A549 (cell line): Measurements from ENCODE around the gene FGGY. TPM values are rescaled to one million over a fixed set of nuclear protein-coding genes. Genes with fewer than 3 reads are reported as not detected.

Experiments used
- ATAC-seq, 2 experiments: fragments of 200-7000 bp in 1 of 2; fragments of >200 bp in 1 of 2; cut with Nextera tagmentation in 1 of 2; cut with Tn5 transposase in 1 of 2; 3 replicates each; pipeline versions ENCODE4 v1.8.0 to v1.9.1; 2018 to 2020; ENCODE audit warnings: mild to moderate bottlenecking in 1 of 2, moderate library complexity in 1 of 2
- CTCF ChIA-PET: fragments of 300-600 bp; sonication (Branson Sonifier 250); formaldehyde crosslinking; extraction: SDS; loops from one replicate; lab custom pipeline; 2021; ENCODE audit warnings: antibody characterized with exemption, inconsistent platforms; lab: Yijun Ruan, JAX
- POLR2A ChIA-PET: fragments of 350-600 bp; formaldehyde crosslinking; extraction: SDS; loops from one replicate; lab custom pipeline; 2021; ENCODE audit warnings: antibody characterized with exemption, inconsistent platforms; lab: Yijun Ruan, JAX
- DNase-seq, 2 experiments: peaks; one replicate each; pipeline versions ENCODE4 v3.0.0 to v3.0.0-alpha.2; 2011 to 2016; ENCODE audit warnings: low read depth in 1 of 2, low spot score in 1 of 2
- FAIRE-seq: peaks from 2 replicates; lab custom pipeline; 2011; peaks lifted over from hg19 to GRCh38; lab: Jason Lieb, UNC
- H3K27ac ChIP-seq, 2 experiments: fragments of >200 bp; sonication (Bioruptor Twin); formaldehyde crosslinking; 3 replicates each; pipeline ENCODE4 v1.5.1; 2016 to 2017
- H3K4me1 ChIP-seq: fragments of >200 bp; sonication (Bioruptor Twin); formaldehyde crosslinking; 3 replicates; pipeline ENCODE4 v1.6.1; 2016
- H3K4me2 ChIP-seq: fragments of >200 bp; sonication (Bioruptor Twin); formaldehyde crosslinking; 3 replicates; pipeline ENCODE4 v1.6.1; 2016
- H3K4me3 ChIP-seq: fragments of >200 bp; sonication (Bioruptor Twin); formaldehyde crosslinking; 3 replicates; pipeline ENCODE4 v1.5.1; 2016
- H3K9me3 ChIP-seq: fragments of >200 bp; sonication (Bioruptor Twin); formaldehyde crosslinking; 3 replicates; pipeline ENCODE4 v1.6.1; 2016
- CBX2 ChIP-seq: fragments of 200-600 bp; sonication (generic); IDR thresholded peaks from 2 replicates; pipeline ENCODE4 v1.6.1; 2016; ENCODE audit warnings: low read depth, mild to moderate bottlenecking, borderline replicate concordance
- CHD4 ChIP-seq: fragments of 200-600 bp; sonication (generic); IDR thresholded peaks from 2 replicates; pipeline ENCODE4 v1.6.1; 2016; ENCODE audit warnings: antibody characterized with exemption, mild to moderate bottlenecking, borderline replicate concordance
- E2F6 ChIP-seq: IDR thresholded peaks from 2 replicates; pipeline ENCODE4 v1.6.1; 2012; ENCODE audit warnings: low read depth, borderline replicate concordance
- EP300 ChIP-seq, 2 experiments: fragments of >200 bp; sonication (Bioruptor Twin); formaldehyde crosslinking; IDR thresholded peaks; 2 replicates in 1 of 2; 3 replicates in 1 of 2; pipeline ENCODE4 v1.6.1; 2016 to 2017
- FOSB ChIP-seq: fragments of 250-450 bp; sonication (Bioruptor Pico); IDR thresholded peaks from 2 replicates; pipeline ENCODE4 v1.5.0; 2020; ENCODE audit warnings: mild to moderate bottlenecking, moderate library complexity
- FOXS1 ChIP-seq: fragments of 250-450 bp; sonication (Bioruptor Pico); IDR thresholded peaks from 2 replicates; pipeline ENCODE4 v1.5.0; 2020; ENCODE audit warnings: mild to moderate bottlenecking, moderate library complexity
- HEYL ChIP-seq: fragments of 250-450 bp; sonication (Bioruptor Pico); IDR thresholded peaks from 2 replicates; pipeline ENCODE4 v1.8.0; 2021; ENCODE audit warnings: mild to moderate bottlenecking, moderate library complexity
- JUN ChIP-seq, 2 experiments: fragments of >200 bp; sonication (Bioruptor Twin); formaldehyde crosslinking; IDR thresholded peaks; 2 replicates in 1 of 2; 3 replicates in 1 of 2; pipeline ENCODE4 v1.6.1; 2016 to 2017
- KDM5A ChIP-seq: fragments of 200-600 bp; sonication (generic); IDR thresholded peaks from 2 replicates; pipeline ENCODE4 v1.6.1; 2016; ENCODE audit warnings: antibody characterized with exemption, mild to moderate bottlenecking
- NFE2L2 ChIP-seq: fragments of 150-350 bp; conservative IDR thresholded peaks from 2 replicates; pipeline ENCODE4 v1.6.1; 2014; ENCODE audit warnings: low read length
- PHF8 ChIP-seq: fragments of 200-600 bp; sonication (generic); IDR thresholded peaks from 2 replicates; pipeline ENCODE4 v1.6.1; 2016; ENCODE audit warnings: low read depth, mild to moderate bottlenecking, antibody characterized with exemption, moderate library complexity, borderline replicate concordance
- POLR2AphosphoS2 ChIP-seq: conservative IDR thresholded peaks from 2 replicates; pipeline ENCODE4 v1.6.1; 2012; ENCODE audit warnings: low read length, improper control_type of control experiment, inconsistent platforms
- RAD21 ChIP-seq, 2 experiments: fragments of >200 bp in 1 of 2; sonication (Bioruptor Twin) in 1 of 2; formaldehyde crosslinking in 1 of 2; IDR thresholded peaks in 1 of 2; conservative IDR thresholded peaks in 1 of 2; 2 replicates in 1 of 2; 3 replicates in 1 of 2; pipeline ENCODE4 v1.6.1; 2012 to 2018; ENCODE audit warnings: inconsistent platforms in 1 of 2
- RFX5 ChIP-seq: fragments of 450-650 bp; IDR thresholded peaks from 2 replicates; pipeline ENCODE4 v1.7.1; 2014; ENCODE audit warnings: antibody characterized with exemption, mild to moderate bottlenecking, moderate library complexity
- TFCP2L1 ChIP-seq: fragments of 250-450 bp; sonication (Bioruptor Pico); IDR thresholded peaks from 2 replicates; pipeline ENCODE4 v1.5.0; 2021; ENCODE audit warnings: mild to moderate bottlenecking
- TP53 ChIP-seq: fragments of 250-450 bp; sonication (Bioruptor Pico); IDR thresholded peaks from 2 replicates; pipeline ENCODE4 v1.5.0; 2021; ENCODE audit warnings: mild to moderate bottlenecking, moderate library complexity
- WGBS: methylation state at CpG from one replicate; pipeline ENCODE4 v1.1.6; 2017; ENCODE audit errors: missing lambda C conversion rate; 5-methylcytosine and 5-hydroxymethylcytosine counted together
- polyA plus RNA-seq, 4 experiments: library from polyadenylated mRNA; depleted of rRNA in 3 of 4; stranded (reverse); fragments of >200 nt; fragmentation: RNase III in 1 of 4; extraction: RNeasy Plus Mini Kit Qiagen cat#74134 plus additional on column Dnase treatment in 1 of 4; gene quantifications; 2 replicates in 3 of 4; 3 replicates in 1 of 4; pipeline ENCODE4 v1.2.3, GENCODE V29; 2011 to 2017
- TF ChIP-seq, protein P1 (sequence below): fragments of 150-350 bp; IDR thresholded peaks from 2 replicates; pipeline ENCODE4 v1.6.1; 2014; ENCODE audit warnings: low read depth, mild to moderate bottlenecking, low read length
- TF ChIP-seq, protein P2 (sequence below): fragments of 250-450 bp; sonication (Bioruptor Pico); IDR thresholded peaks from 2 replicates; pipeline ENCODE4 v1.5.0; 2021; ENCODE audit warnings: mild to moderate bottlenecking, moderate library complexity, borderline replicate concordance

FGGY gene
- polyA plus RNA-seq, 2 of the 4 experiments (the other 2 are of a cell fraction) = 2.9 to 4.8 TPM

- peaks cover 39% of the 10 kb centered on the region for H3K4me1 ChIP-seq
- ATAC-seq (no peak), DNase-seq (no peak), FAIRE-seq (no peak)
- H3K4me3 ChIP-seq = no peak overlapping the region
- TF ChIP-seq TP53 (CRISPR knock-in tag) (no peak), E2F6 (no peak), KDM5A (no peak)
- TF ChIP-seq, protein P1, sequence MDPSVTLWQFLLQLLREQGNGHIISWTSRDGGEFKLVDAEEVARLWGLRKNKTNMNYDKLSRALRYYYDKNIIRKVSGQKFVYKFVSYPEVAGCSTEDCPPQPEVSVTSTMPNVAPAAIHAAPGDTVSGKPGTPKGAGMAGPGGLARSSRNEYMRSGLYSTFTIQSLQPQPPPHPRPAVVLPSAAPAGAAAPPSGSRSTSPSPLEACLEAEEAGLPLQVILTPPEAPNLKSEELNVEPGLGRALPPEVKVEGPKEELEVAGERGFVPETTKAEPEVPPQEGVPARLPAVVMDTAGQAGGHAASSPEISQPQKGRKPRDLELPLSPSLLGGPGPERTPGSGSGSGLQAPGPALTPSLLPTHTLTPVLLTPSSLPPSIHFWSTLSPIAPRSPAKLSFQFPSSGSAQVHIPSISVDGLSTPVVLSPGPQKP = no peak
- ChIA-PET CTCF (interaction anchor here (1.2 kb wide), 1 partner anchor 9 kb away, joined by 3 read pairs; no protein-coding TSS in a partner anchor), POLR2A (no interaction called here)
- 89% methylated on average over 3 of the region's 3 CpGs for WGBS
- no peak overlapping the region for H3K4me2 ChIP-seq
- H3K27ac ChIP-seq = no peak overlapping the region
- no peaks in the 10 kb centered on the region for H3K9me3 ChIP-seq
Observed at GRCh38 chr1:59429656-59430055, 132.8 kb downstream of the FGGY start.

DNA sequence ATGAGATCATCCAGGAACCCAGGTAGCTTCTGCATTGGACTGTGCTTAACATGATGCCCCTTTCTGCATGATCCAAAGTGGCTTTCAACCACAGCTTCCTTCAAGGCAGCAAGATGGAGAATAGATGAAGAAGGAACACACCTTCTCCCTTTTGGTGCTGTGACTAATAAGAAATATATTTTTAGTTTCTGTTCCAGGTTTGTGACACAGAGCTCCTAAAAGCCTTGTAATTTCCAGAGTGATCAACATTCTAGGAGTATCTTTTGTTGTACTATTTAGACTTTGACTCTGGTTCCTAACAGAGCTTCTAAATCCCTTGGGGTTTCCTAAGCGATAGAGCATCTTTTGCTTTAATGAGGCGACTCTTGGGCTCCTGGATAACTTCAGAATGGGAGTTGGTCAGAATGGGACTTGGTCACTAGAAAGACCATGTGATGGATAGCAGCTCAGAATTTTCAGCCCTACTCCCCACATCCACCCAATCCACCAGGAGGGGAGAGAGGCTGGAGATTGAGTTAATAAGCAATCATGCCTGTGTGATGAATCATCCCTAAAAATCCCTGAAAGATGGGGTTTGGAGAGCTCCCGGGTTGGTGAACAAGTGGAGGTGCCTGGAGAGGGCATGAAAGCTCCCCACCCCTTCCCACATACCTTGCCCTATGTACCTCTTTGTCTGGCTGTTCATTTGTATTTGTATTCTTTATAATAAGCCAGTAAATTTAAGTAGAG, 134.8 kb downstream of the FGGY start:
- Histone ChIP-seq H3K4me2 (peak overlapping the region; percentile 40), H3K27ac (peak overlapping the region in 1 of 2 experiments; percentile 67; a peak in 3 of 6 replicates), H3K4me1 (peaks cover 34% of the 10 kb centered on the region), H3K4me3 (no peak overlapping the region), H3K9me3 (no peaks in the 10 kb centered on the region)
- DNase-seq (no peak), ATAC-seq (no peak), FAIRE-seq (no peak)
- POLR2A ChIA-PET = no interaction called here
- WGBS = 58% methylated on average over 3 of the region's 3 CpGs
- TF ChIP-seq KDM5A (no peak), NFE2L2 (no peak), TFCP2L1 (no peak), EP300 (IDR thresholded peaks at IDR 0.05) (no peak), CHD4 (no peak), HEYL (no peak), POLR2AphosphoS2 (no peak)
- CTCF ChIA-PET = interaction anchor here (0.7 to 1.0 kb wide), 2 partner anchors 20 to 318 kb away, joined by 3 read pairs; no protein-coding TSS in a partner anchor

DNA sequence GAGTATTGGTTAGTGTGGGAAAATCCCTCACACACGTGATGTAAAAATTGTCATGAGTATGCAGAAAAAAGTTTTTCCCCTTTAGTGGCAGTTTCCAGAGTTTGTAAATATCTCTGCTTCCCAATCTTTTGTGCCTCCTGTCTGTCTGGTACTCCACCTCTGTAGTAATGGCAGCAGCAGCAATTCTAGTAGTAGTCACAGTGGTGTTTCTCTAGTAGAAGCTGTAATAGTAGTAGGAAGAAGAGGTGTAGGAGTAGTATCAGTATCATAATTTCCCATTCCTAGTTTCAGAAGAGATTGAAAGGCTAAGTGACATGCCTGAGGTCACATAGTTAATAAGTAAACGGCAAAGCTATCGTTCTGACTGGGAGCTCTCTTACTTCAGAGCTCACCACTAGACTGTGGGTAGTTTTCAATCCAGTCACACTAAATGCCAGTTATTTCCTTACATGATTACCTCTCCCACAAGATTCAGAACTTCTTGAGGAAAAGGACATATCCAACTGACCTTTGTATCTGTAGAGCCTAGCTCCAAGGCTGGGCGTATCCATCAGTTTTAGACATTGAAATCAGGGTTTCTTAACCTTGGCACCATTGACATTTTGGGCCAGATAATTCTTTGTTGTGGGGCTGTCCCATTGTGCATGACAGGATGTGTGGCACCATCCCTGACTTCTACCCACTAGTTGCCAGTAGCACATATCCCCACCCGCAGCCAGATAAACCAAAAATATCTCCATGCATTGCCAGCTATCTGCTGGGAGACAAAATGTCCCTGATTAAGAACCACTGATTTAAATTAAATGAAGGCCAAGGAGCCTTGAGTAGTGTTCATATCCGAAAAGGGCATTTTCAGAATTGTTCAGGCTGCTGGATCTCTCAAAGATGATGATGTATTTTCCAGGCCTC, 135.9 kb downstream of the FGGY start:
- POLR2A ChIA-PET = no interaction called here
- WGBS = 61% methylated on average over 6 of the region's 6 CpGs
- no peak for TF ChIP-seq JUN (IDR thresholded peaks at IDR 0.05)
- TF ChIP-seq FOSB (CRISPR knock-in tag) = no peak
- TF ChIP-seq RFX5 = no peak
- TF ChIP-seq KDM5A = no peak
- TF ChIP-seq PHF8 = no peak
- no peak for TF ChIP-seq RAD21 (conservative IDR thresholded peaks at IDR 0.05 in 1 of 2, IDR thresholded peaks at IDR 0.05 in 1 of 2)
- no peak for TF ChIP-seq CBX2
- TF ChIP-seq, protein P2, sequence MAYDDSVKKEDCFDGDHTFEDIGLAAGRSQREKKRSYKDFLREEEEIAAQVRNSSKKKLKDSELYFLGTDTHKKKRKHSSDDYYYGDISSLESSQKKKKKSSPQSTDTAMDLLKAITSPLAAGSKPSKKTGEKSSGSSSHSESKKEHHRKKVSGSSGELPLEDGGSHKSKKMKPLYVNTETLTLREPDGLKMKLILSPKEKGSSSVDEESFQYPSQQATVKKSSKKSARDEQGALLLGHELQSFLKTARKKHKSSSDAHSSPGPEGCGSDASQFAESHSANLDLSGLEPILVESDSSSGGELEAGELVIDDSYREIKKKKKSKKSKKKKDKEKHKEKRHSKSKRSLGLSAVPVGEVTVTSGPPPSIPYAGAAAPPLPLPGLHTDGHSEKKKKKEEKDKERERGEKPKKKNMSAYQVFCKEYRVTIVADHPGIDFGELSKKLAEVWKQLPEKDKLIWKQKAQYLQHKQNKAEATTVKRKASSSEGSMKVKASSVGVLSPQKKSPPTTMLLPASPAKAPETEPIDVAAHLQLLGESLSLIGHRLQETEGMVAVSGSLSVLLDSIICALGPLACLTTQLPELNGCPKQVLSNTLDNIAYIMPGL (CRISPR knock-in tag) = no peak
- no peak for TF ChIP-seq FOXS1 (CRISPR knock-in tag)
- Histone ChIP-seq H3K4me2 (peak overlapping the region; percentile 40), H3K4me1 (peaks cover 23% of the 10 kb centered on the region), H3K4me3 (no peak overlapping the region), H3K9me3 (no peaks in the 10 kb centered on the region), H3K27ac (peak overlapping the region; percentile 32 to 67; a peak in 4 of 6 replicates)
- CTCF ChIA-PET = interaction anchor here (0.7 kb wide), 1 partner anchor 317 kb away, joined by 3 read pairs; no protein-coding TSS in a partner anchor
- no peak for FAIRE-seq
- peak; percentile 39 to 67; a peak in 2 of 6 replicates for ATAC-seq
- DNase-seq = peak in 1 of 2 experiments; percentile 7
